ENCODE results near the gene BMPR2. TPM values are rescaled to one million over a fixed set of nuclear protein-coding genes. Genes with fewer than 3 reads are reported as not detected.

The BMPR2 gene
- total and polyA plus RNA-seq, 5 donors from 2014 or later = 3.7 to 24.9 (median 5.3) TPM

GRCh38 chr2:202387608-202388342, 11.6 kb downstream of the BMPR2 start:
- ATAC-seq (ENCODE audit: low read depth in 2 of 2) (no peak), DNase-seq (no peak)
- peak overlapping the region in 2 of 3 donors; percentile 20 to 33 for H3K27ac Mint-ChIP-seq
- peak overlapping the region in 1 of 4 donors; percentile 28 for H3K4me3 Mint-ChIP-seq
- Histone ChIP-seq H3K4me1 (ENCODE audit: control insufficient read depth, insufficient read depth, low read length, poor library complexity, severe bottlenecking) (no peaks in the 10 kb centered on the region), H3K27ac (ENCODE audit: insufficient read depth, low read length, poor library complexity, severe bottlenecking) (no peak overlapping the region), H3K4me3 (ENCODE audit: low read depth, low read length) (no peak overlapping the region), H3K9me3 (ENCODE audit: control insufficient read depth in 2 of 2, low read length in 2 of 2) (no peaks in the 10 kb centered on the region), H3K36me3 (ENCODE audit: control insufficient read depth, insufficient read depth, low read length) (no peaks in the 10 kb centered on the region), H3K27me3 (ENCODE audit: control insufficient read depth, insufficient read depth, low read length) (no peaks in the 10 kb centered on the region)
- no peaks in the 10 kb centered on the region for H3K36me3 Mint-ChIP-seq
- H3K27me3 Mint-ChIP-seq = no peaks in the 10 kb centered on the region
- no peaks in the 10 kb centered on the region for H3K9me3 Mint-ChIP-seq
- H3K4me1 Mint-ChIP-seq = peaks cover 19 to 36% (median 26%) of the 10 kb centered on the region in 4 donors

DNA sequence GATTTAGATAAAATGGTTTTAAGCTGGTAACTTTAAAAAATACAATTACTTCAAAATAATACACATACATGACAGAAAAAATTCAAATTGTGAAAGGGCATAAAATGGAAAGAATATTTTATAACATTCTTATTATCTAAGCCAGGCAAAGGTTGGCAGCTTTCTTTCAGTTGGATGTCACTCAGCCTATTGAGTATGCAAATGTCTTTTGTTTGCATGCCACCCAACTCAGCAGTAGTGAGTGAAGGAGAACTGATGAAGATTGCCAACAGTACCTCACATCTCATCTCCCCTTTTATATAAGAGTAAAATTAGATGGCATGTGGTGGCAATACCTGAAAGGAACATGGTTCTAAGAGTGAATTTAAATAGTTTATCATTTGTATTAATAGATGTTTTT, 24.8 kb downstream of the BMPR2 start:
- DNase-seq = no peak
- H3K4me1 ChIP-seq (ENCODE audit: control insufficient read depth, insufficient read depth, low read length, poor library complexity, severe bottlenecking) = peaks cover 3% of the 10 kb centered on the region
- H3K27me3 Mint-ChIP-seq = no peaks in the 10 kb centered on the region
- H3K27me3 ChIP-seq (ENCODE audit: control insufficient read depth, insufficient read depth, low read length) = no peaks in the 10 kb centered on the region
- H3K36me3 ChIP-seq (ENCODE audit: control insufficient read depth, insufficient read depth, low read length) = no peaks in the 10 kb centered on the region
- peaks cover 18 to 33% (median 29%) of the 10 kb centered on the region in 4 donors for H3K4me1 Mint-ChIP-seq
- no peak overlapping the region for H3K27ac Mint-ChIP-seq
- H3K9me3 Mint-ChIP-seq = no peaks in the 10 kb centered on the region
- peaks cover 3% of the 10 kb centered on the region for H3K36me3 Mint-ChIP-seq
- peak overlapping the region; percentile 42 for H3K4me3 ChIP-seq (ENCODE audit: low read depth, low read length)
- H3K27ac ChIP-seq (ENCODE audit: insufficient read depth, low read length, poor library complexity, severe bottlenecking) = no peak overlapping the region
- no peak overlapping the region for H3K4me3 Mint-ChIP-seq
- no peaks in the 10 kb centered on the region for H3K9me3 ChIP-seq (ENCODE audit: control insufficient read depth in 2 of 2, low read length in 2 of 2)
- ATAC-seq (ENCODE audit: low read depth in 2 of 2) = no peak

DNA sequence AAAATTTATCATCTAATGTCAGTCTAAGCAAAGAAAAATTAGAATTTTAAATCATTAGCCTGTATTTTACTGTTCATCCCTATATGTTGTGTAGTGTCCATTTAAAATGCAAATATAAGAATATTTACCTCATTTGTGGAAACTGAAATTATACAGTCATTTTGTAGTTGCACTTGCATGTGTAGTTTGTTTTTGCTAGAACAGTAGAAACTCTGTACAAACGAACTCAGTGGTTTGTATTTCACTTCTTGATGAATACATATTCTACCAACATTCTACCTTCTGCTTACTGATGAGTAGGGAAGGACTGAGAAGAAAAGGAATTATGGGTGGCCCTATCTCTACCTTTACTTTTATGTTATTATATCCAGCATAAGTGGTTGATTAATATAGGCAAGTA, 29.7 kb downstream of the BMPR2 start:
- Histone ChIP-seq H3K27ac (ENCODE audit: insufficient read depth, low read length, poor library complexity, severe bottlenecking) (no peak overlapping the region), H3K9me3 (ENCODE audit: control insufficient read depth in 2 of 2, low read length in 2 of 2) (no peaks in the 10 kb centered on the region), H3K4me1 (ENCODE audit: control insufficient read depth, insufficient read depth, low read length, poor library complexity, severe bottlenecking) (peaks cover 3% of the 10 kb centered on the region), H3K36me3 (ENCODE audit: control insufficient read depth, insufficient read depth, low read length) (no peaks in the 10 kb centered on the region), H3K4me3 (ENCODE audit: low read depth, low read length) (no peak overlapping the region), H3K27me3 (ENCODE audit: control insufficient read depth, insufficient read depth, low read length) (no peaks in the 10 kb centered on the region)
- Mint-ChIP-seq H3K4me1 (peaks cover 11 to 41% (median 13%) of the 10 kb centered on the region in 4 donors), H3K4me3 (no peak overlapping the region), H3K36me3 (peaks cover 3% of the 10 kb centered on the region), H3K27ac (no peak overlapping the region), H3K9me3 (peaks cover 0 to 1% (median 0%) of the 10 kb centered on the region in 7 donors), H3K27me3 (no peaks in the 10 kb centered on the region)
- no peak for ATAC-seq (ENCODE audit: low read depth in 2 of 2)
- no peak for DNase-seq

DNA sequence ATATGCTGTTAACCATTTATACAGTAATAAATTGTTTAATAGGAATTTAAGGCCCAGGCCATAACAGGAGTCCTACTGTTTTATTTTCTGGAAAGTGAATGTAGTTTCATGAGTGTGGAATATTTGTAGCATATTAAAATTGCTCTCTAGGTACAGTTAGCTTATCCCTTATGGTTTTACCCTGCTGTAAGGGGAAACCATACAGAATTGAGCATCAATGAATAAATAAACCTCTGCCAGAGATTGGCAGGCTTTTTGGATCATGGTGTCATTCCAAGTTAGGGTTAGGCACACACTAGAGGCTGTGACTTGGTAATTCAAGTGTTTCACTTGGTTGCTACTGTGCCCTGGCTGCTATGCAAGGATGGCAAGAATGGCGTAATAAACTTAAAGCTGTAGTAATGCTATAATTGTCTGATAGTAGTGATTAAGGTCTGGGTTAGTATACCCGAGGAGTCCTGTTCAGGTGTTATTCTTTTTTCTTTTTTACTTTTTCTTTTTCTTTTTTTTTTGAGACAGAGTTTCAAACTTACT, 30.4 kb downstream of the BMPR2 start:
- Mint-ChIP-seq H3K36me3 (peaks cover 3% of the 10 kb centered on the region), H3K27me3 (no peaks in the 10 kb centered on the region), H3K4me1 (peaks cover 8 to 45% (median 12%) of the 10 kb centered on the region in 4 donors), H3K9me3 (peaks cover 0 to 1% (median 0%) of the 10 kb centered on the region in 7 donors), H3K27ac (no peak overlapping the region), H3K4me3 (no peak overlapping the region)
- H3K9me3 ChIP-seq (ENCODE audit: control insufficient read depth in 2 of 2, low read length in 2 of 2) = no peaks in the 10 kb centered on the region
- DNase-seq (no peak), ATAC-seq (ENCODE audit: low read depth in 2 of 2) (no peak)
- H3K4me1 ChIP-seq (ENCODE audit: control insufficient read depth, insufficient read depth, low read length, poor library complexity, severe bottlenecking) = peaks cover 3% of the 10 kb centered on the region
- no peaks in the 10 kb centered on the region for H3K36me3 ChIP-seq (ENCODE audit: control insufficient read depth, insufficient read depth, low read length)
- no peaks in the 10 kb centered on the region for H3K27me3 ChIP-seq (ENCODE audit: control insufficient read depth, insufficient read depth, low read length)
- no peak overlapping the region for H3K27ac ChIP-seq (ENCODE audit: insufficient read depth, low read length, poor library complexity, severe bottlenecking)
- no peak overlapping the region for H3K4me3 ChIP-seq (ENCODE audit: low read depth, low read length)

GRCh38 chr2:202408546-202409140, 32.5 kb downstream of the BMPR2 start:
- no peaks in the 10 kb centered on the region for H3K27me3 ChIP-seq (ENCODE audit: control insufficient read depth, insufficient read depth, low read length)
- H3K27ac ChIP-seq (ENCODE audit: insufficient read depth, low read length, poor library complexity, severe bottlenecking) = no peak overlapping the region
- no peaks in the 10 kb centered on the region for H3K36me3 ChIP-seq (ENCODE audit: control insufficient read depth, insufficient read depth, low read length)
- no peaks in the 10 kb centered on the region for H3K36me3 Mint-ChIP-seq
- DNase-seq (no peak), ATAC-seq (ENCODE audit: low read depth in 2 of 2) (no peak)
- no peak overlapping the region for H3K4me3 ChIP-seq (ENCODE audit: low read depth, low read length)
- H3K27ac Mint-ChIP-seq = no peak overlapping the region
- H3K27me3 Mint-ChIP-seq = no peaks in the 10 kb centered on the region
- H3K4me1 ChIP-seq (ENCODE audit: control insufficient read depth, insufficient read depth, low read length, poor library complexity, severe bottlenecking) = no peaks in the 10 kb centered on the region
- no peaks in the 10 kb centered on the region for H3K9me3 ChIP-seq (ENCODE audit: control insufficient read depth in 2 of 2, low read length in 2 of 2)
- H3K4me1 Mint-ChIP-seq = peaks cover 4 to 43% (median 16%) of the 10 kb centered on the region in 4 donors
- H3K9me3 Mint-ChIP-seq = peaks cover 0 to 2% (median 0%) of the 10 kb centered on the region in 7 donors
- no peak overlapping the region for H3K4me3 Mint-ChIP-seq

DNA sequence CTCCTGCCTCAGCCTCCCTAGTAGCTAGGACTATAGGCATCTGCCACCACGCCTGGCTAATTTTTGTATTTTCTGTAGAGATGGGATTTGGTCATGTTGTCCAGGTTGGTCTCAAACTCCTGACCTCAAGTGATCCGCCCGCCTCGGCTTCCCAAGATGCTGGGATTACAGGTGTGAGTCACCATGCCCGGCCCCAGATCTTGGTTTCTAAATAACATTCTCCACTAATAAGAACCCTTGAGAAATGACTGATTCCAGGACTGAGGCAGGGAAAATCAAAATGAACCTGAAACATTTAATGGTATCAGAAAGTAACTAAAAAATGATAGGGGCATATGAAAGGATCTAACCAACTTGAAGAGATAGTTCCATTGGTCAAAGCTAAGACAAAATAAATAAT, 34.0 kb downstream of the BMPR2 start:
- no peak for DNase-seq
- no peak overlapping the region for H3K4me3 Mint-ChIP-seq
- no peaks in the 10 kb centered on the region for H3K27me3 ChIP-seq (ENCODE audit: control insufficient read depth, insufficient read depth, low read length)
- peak overlapping the region in 1 of 3 donors; percentile 7 for H3K27ac Mint-ChIP-seq
- H3K9me3 Mint-ChIP-seq = peaks cover 0 to 2% (median 0%) of the 10 kb centered on the region in 7 donors
- no peaks in the 10 kb centered on the region for H3K9me3 ChIP-seq (ENCODE audit: control insufficient read depth in 2 of 2, low read length in 2 of 2)
- H3K4me3 ChIP-seq (ENCODE audit: low read depth, low read length) = no peak overlapping the region
- H3K36me3 Mint-ChIP-seq = no peaks in the 10 kb centered on the region
- no peak overlapping the region for H3K27ac ChIP-seq (ENCODE audit: insufficient read depth, low read length, poor library complexity, severe bottlenecking)
- H3K4me1 Mint-ChIP-seq = peaks cover 4 to 38% (median 15%) of the 10 kb centered on the region in 4 donors
- no peaks in the 10 kb centered on the region for H3K36me3 ChIP-seq (ENCODE audit: control insufficient read depth, insufficient read depth, low read length)
- no peaks in the 10 kb centered on the region for H3K4me1 ChIP-seq (ENCODE audit: control insufficient read depth, insufficient read depth, low read length, poor library complexity, severe bottlenecking)
- no peak for ATAC-seq (ENCODE audit: low read depth in 2 of 2)
- no peaks in the 10 kb centered on the region for H3K27me3 Mint-ChIP-seq

- Mint-ChIP-seq H3K9me3 (peaks cover 0 to 2% (median 0%) of the 10 kb centered on the region in 7 donors), H3K4me1 (peaks cover 3 to 36% (median 17%) of the 10 kb centered on the region in 4 donors)
- no peak overlapping the region for H3K27ac ChIP-seq (ENCODE audit: insufficient read depth, low read length, poor library complexity, severe bottlenecking)
Observed at GRCh38 chr2:202411097-202411496, 35.0 kb downstream of the BMPR2 start.

More at GRCh38 chr2:202411097-202411496, 35.0 kb downstream of the BMPR2 start:
- Histone ChIP-seq H3K4me1 (ENCODE audit: control insufficient read depth, insufficient read depth, low read length, poor library complexity, severe bottlenecking) (no peaks in the 10 kb centered on the region), H3K4me3 (ENCODE audit: low read depth, low read length) (no peak overlapping the region), H3K27me3 (ENCODE audit: control insufficient read depth, insufficient read depth, low read length) (no peaks in the 10 kb centered on the region), H3K9me3 (ENCODE audit: control insufficient read depth in 2 of 2, low read length in 2 of 2) (no peaks in the 10 kb centered on the region), H3K36me3 (ENCODE audit: control insufficient read depth, insufficient read depth, low read length) (no peaks in the 10 kb centered on the region)
- no peak overlapping the region for H3K4me3 Mint-ChIP-seq
- peaks cover 3% of the 10 kb centered on the region for H3K36me3 Mint-ChIP-seq
- DNase-seq = no peak
- ATAC-seq (ENCODE audit: low read depth in 2 of 2) = no peak
- no peaks in the 10 kb centered on the region for H3K27me3 Mint-ChIP-seq
- peak overlapping the region in 1 of 3 donors; percentile 21 for H3K27ac Mint-ChIP-seq

All from CD4-positive, CD25-positive, alpha-beta regulatory T cell (primary cell).